ENCODE results near the gene C4orf51. TPM values are rescaled to one million over a fixed set of nuclear protein-coding genes. Genes with fewer than 3 reads are reported as not detected.
A peak's percentile ranks its signal among the peaks of the same experiment; 100 is the strongest.
"Not testable (repeated sequence)": the region's sequence is repeated elsewhere in the genome, so short reads cannot be mapped to it uniquely, and the experiment has no call there.

C4orf51 gene
- not detected for polyA plus RNA-seq (ENCODE audit: low read depth in 6 of 6)

DNA sequence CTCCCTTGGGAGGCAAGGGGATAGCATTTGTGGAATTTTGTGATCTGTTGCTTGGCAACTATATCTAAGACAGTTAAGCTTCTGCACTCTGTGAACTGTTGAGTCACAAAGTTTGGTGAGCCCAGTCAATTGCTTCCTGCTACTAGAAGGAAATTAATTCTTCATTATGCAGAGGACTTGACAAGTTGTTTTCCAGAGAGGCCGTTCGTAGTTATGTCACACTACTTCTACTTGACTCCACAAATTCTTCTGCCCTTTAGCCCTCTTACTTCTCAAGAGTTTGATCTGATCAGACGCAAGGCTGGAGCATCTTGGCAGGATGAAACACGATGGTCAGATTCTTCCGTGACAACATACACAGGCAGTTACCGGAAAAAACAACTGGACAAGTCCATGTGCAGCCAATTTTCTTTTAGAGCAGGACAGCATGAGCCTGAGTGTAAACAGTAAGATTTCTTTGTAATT, at the start of gene C4orf51:
Gene C4orf51, plus strand, starts transcription at position 156 of the 465 bp plus-strand sequence. Its CDS starts 58 bp downstream, at position 214.
- H3K4me1 Mint-ChIP-seq: no peaks in the 10 kb centered on the region
- H3K36me3 Mint-ChIP-seq: no peaks in the 10 kb centered on the region
- no peak within 1 kb of the TSS for H3K4me3 Mint-ChIP-seq
- peaks cover 19 to 24% (median 20%) of the 10 kb centered on the region in 3 donors for H3K27me3 Mint-ChIP-seq
- DNase-seq: no peak
- H3K9me3 Mint-ChIP-seq: peaks cover 8 to 18% (median 10%) of the 10 kb centered on the region in 7 donors
- no peak within 1 kb of the TSS for H3K27ac Mint-ChIP-seq
- ATAC-seq (ENCODE audit: low read depth in 2 of 2): no peak

DNA sequence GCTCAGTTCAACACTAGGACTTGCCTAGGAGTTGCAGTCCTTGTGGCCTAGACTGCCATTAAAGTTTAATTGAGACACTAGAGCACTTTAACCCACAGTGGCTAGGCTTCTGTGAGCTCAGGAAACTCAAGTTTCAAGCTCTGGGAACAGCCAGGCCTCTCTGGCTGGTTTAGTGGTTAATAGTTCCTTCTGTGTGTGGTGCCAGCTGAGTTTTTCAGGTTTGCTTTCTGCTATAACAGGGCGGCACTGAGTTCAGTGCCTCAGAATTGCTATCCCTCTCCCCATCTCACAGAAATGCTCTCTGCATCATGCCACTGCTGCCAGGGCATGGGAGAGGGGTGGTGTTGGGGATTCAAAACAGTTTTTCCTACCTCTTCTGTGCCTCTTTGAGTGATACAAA, 44.8 kb upstream of the C4orf51 start:
- Mint-ChIP-seq H3K27ac (no peak overlapping the region), H3K4me3 (no peak overlapping the region), H3K4me1 (peaks cover 2 to 14% (median 9%) of the 10 kb centered on the region in 3 donors), H3K36me3 (peaks cover 0 to 12% of the 10 kb centered on the region in 2 donors), H3K27me3 (no peaks in the 10 kb centered on the region), H3K9me3 (no peaks in the 10 kb centered on the region)
- DNase-seq (no peak), ATAC-seq (ENCODE audit: low read depth in 2 of 2) (no peak)

DNA sequence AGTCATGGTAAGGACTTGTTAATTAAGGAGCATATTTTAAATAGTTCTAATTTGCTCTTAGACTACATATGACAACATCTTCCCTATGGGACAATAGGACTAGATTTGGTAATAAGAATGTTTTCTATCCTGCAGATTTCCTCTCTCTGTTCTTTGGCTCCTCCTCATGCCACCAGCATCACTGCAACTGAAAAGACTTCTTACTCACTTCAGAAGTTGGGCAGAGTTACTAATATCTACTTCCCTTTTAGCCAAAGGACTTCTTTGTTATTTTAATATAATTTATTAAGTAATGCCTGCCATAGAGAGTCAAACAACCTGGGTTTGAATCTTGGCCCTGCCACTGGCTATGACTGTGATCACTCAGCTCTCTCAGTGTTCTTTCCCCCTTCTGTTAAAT, 44.3 kb upstream of the C4orf51 start:
- Mint-ChIP-seq H3K4me1 (peaks cover 2 to 14% (median 9%) of the 10 kb centered on the region in 3 donors), H3K36me3 (peaks cover 0 to 11% of the 10 kb centered on the region in 2 donors), H3K4me3 (no peak overlapping the region), H3K9me3 (no peaks in the 10 kb centered on the region), H3K27me3 (no peaks in the 10 kb centered on the region), H3K27ac (no peak overlapping the region)
- no peak for DNase-seq
- no peak for ATAC-seq (ENCODE audit: low read depth in 2 of 2)

DNA sequence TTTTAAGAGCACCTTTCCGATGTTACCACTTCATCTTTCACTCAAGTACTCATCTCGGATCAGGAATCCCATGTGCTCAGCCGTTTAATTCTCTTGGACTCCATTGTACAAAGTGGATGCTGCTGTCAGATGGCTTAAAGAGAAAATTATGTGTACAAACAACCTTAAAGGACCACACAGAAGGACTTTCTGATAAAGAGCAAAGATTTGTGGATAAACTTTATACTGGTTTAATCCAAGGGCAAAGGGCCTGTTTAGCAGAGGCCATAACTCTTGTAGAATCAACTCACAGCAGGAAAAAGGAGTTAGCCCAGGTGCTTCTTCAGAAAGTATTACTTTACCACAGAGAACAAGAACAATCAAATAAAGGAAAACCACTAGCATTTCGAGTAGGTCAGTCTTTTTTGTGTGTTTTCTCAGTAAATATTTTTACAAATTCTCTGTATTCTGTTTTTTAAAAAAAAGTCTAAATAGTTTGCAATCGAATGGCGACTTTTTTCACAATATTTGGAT, 40.7 kb upstream of the C4orf51 start:
- Mint-ChIP-seq H3K4me1 (no peaks in the 10 kb centered on the region), H3K27ac (no peak overlapping the region), H3K36me3 (peaks cover 8% of the 10 kb centered on the region in 2 donors), H3K27me3 (no peaks in the 10 kb centered on the region), H3K9me3 (no peaks in the 10 kb centered on the region), H3K4me3 (no peak overlapping the region)
- DNase-seq (no peak), ATAC-seq (ENCODE audit: low read depth in 2 of 2) (no peak)

DNA sequence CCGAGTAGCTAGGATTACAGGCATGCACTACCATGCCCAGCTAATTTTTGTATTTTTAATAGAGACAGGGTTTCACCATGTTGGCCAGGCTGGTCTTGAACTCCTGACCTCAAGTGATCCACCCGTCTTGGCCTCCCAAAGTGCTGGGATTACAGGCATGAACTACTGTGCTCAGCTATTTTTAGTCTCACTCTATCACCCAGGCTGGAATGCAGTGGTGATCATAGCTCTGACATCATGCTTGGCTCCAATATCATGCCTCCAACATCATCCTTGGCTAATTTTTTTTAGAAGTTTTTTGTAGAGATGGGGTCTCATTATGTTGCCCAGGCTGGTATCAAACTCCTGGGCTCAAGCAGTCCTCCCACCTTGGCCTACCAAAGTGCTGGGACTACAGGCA, 39.7 kb upstream of the C4orf51 start:
- DNase-seq; H3K4me3 Mint-ChIP-seq; H3K27me3 Mint-ChIP-seq; H3K36me3 Mint-ChIP-seq; H3K4me1 Mint-ChIP-seq; ATAC-seq (ENCODE audit: low read depth in 2 of 2); H3K9me3 Mint-ChIP-seq: not testable (repeated sequence)
- peak overlapping the region in 2 of 6 donors; percentile 12 to 63 for H3K27ac Mint-ChIP-seq

DNA sequence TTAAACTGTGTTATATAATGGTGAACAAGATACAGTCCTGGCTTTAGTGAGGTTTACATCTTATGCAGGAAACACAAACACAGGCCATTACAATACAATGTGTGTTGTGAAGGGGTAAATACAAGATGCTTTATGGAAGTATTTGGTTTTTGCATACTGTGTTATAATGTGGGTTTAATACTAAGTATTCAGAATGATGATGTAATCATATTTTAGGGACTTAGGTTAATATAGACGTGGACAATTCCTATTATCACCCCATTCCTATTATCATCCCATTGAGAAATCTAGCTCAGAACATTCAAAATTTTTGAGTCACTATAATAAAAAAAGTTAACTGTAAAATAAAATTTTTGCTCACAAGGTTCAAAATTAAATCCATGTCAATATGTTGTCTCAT, 36.7 kb upstream of the C4orf51 start:
- ATAC-seq (ENCODE audit: low read depth in 2 of 2) (no peak), DNase-seq (no peak)
- Mint-ChIP-seq H3K9me3 (no peaks in the 10 kb centered on the region), H3K27ac (no peak overlapping the region), H3K4me3 (no peak overlapping the region), H3K4me1 (no peaks in the 10 kb centered on the region), H3K27me3 (no peaks in the 10 kb centered on the region), H3K36me3 (peaks cover 23 to 27% of the 10 kb centered on the region in 2 donors)

DNA sequence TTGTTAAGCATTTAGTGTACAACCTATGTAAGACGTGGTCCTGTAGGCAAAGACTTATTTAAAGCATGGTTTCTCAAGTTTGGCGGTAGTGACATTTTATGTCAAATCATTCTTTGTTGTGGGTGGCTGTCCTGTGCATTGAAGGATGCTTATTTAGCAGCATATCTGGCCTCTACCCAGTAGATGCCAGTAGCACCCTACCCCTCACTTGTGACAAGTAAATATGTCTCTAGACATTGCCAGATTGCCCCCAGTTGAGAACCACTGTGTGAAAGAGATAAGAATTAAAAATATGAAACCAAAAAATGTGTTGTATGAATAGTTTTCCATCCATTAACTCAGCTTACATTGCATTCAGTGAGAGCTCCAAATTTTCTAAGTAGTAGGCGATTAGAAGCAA, 35.2 kb upstream of the C4orf51 start:
- ATAC-seq (ENCODE audit: low read depth in 2 of 2): no peak
- Mint-ChIP-seq H3K27me3 (no peaks in the 10 kb centered on the region), H3K4me3 (no peak overlapping the region), H3K36me3 (peaks cover 19 to 23% of the 10 kb centered on the region in 2 donors), H3K9me3 (no peaks in the 10 kb centered on the region), H3K27ac (no peak overlapping the region), H3K4me1 (no peaks in the 10 kb centered on the region)
- DNase-seq: no peak

DNA sequence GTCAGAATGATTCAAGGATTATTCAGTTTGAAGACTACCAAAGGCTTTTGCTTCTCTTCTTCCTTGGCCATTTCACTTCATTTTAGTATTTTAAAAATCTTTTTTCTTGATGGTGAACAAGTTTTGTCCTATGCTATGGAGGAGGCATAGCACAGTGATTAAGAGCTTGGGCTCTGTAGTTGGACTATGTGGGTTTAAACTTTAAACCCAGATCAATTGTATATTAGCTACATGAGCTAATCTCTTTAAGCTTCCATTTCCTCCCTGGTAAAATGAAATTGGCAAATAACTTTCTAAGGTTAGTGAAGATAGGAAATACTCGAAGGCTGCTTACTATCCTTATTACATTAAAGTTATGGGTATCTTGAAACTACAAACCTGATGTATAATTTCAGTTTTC, 23.8 kb upstream of the C4orf51 start:
- H3K27me3 Mint-ChIP-seq: no peaks in the 10 kb centered on the region
- H3K4me1 Mint-ChIP-seq: no peaks in the 10 kb centered on the region
- ATAC-seq (ENCODE audit: low read depth in 2 of 2): no peak
- H3K4me3 Mint-ChIP-seq: no peak overlapping the region
- peaks cover 0 to 23% (median 6%) of the 10 kb centered on the region in 7 donors for H3K9me3 Mint-ChIP-seq
- no peak overlapping the region for H3K27ac Mint-ChIP-seq
- H3K36me3 Mint-ChIP-seq: peaks cover 53 to 60% of the 10 kb centered on the region in 2 donors
- DNase-seq: no peak

DNA sequence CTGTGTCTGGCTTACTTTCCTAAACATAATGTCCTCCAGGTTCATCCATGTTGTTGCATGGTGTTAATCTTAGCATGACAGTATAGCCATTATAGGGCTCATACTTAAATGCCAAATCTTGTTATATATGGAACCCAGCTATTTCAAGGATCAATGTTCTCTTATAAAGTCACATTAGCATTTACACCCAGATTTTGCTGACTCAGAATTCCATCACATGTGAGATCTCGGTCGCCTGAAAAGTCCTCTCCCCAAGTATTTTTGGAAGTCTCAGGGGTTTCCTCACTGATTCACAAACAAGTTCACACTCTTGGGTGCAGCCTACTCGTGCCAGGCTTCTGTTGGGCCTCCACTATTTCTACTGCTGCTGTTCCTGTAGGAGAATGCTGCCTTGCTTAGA, 19.9 kb upstream of the C4orf51 start:
- Mint-ChIP-seq H3K4me1 (no peaks in the 10 kb centered on the region), H3K36me3 (peaks cover 51 to 59% of the 10 kb centered on the region in 2 donors), H3K27me3 (no peaks in the 10 kb centered on the region), H3K4me3 (no peak overlapping the region), H3K9me3 (peaks cover 5 to 44% (median 9%) of the 10 kb centered on the region in 7 donors), H3K27ac (no peak overlapping the region)
- ATAC-seq (ENCODE audit: low read depth in 2 of 2) (no peak), DNase-seq (no peak)

DNA sequence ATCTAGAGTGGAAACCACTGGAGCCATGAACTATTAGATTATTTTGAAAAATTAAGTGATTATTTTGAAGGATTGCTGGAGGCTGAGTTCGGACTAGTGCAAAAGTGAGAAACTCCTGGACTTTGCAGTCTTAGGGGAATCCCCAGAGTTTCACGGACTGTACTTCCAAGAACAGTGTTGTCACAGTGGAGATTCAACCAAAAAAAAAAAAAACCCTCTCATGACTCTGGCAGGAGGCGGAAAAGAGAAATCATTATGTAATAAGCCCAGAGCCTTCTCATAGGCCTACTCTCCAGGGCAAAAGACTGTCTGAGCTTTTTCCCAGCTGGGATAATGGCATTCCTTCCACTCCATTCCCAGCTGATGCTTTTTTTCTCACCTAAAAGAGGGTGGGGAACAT, 16.8 kb upstream of the C4orf51 start:
- Mint-ChIP-seq H3K27ac (no peak overlapping the region), H3K27me3 (no peaks in the 10 kb centered on the region), H3K9me3 (peaks cover 4 to 43% (median 10%) of the 10 kb centered on the region in 7 donors), H3K36me3 (peaks cover 22 to 39% of the 10 kb centered on the region in 2 donors), H3K4me1 (no peaks in the 10 kb centered on the region), H3K4me3 (no peak overlapping the region)
- ATAC-seq (ENCODE audit: low read depth in 2 of 2) (no peak), DNase-seq (no peak)

DNA sequence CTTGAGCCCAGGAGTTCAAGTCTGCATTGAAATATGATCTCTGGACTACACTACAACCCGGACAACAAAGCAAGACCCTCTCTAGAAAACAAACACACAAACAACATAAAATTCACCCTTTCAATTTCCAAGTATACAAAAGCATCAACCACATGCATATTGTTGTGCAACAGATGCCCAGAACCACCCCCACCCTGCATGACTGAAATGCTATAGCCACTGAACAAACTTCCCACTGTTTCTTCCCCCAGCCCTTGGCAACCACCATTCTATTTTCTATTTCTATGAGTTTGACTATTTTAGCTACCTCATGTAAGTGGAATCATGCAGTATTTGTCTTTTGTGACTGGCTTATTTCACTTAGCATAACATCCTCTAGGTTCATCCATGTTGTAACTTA, 14.2 kb upstream of the C4orf51 start:
- H3K27me3 Mint-ChIP-seq: no peaks in the 10 kb centered on the region
- H3K36me3 Mint-ChIP-seq: peaks cover 1 to 19% of the 10 kb centered on the region in 2 donors
- peaks cover 1 to 40% (median 10%) of the 10 kb centered on the region in 7 donors for H3K9me3 Mint-ChIP-seq
- DNase-seq (no peak), ATAC-seq (ENCODE audit: low read depth in 2 of 2) (no peak)
- H3K4me1 Mint-ChIP-seq: no peaks in the 10 kb centered on the region
- H3K27ac Mint-ChIP-seq: no peak overlapping the region
- H3K4me3 Mint-ChIP-seq: no peak overlapping the region

DNA sequence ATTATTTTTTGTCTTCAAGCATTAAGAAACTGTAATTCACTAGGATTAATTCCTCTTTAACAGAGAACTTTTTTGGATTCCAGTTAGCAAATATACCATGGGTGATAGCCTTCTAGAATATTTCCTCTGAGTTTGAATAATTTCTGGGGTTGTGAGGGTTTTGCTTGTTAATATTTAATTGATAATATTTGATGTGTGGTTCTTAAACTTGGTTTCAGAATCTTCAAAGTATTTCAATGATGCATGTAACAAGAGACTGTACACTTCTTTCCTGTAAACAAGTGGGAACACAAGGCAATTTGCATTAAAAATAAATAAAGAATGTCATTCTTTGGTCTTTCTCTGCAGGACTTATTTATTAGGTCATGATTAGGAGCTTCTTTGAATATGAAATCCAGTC, 9.5 kb upstream of the C4orf51 start:
- Mint-ChIP-seq H3K36me3 (no peaks in the 10 kb centered on the region), H3K9me3 (peaks cover 0 to 12% (median 5%) of the 10 kb centered on the region in 7 donors), H3K4me3 (no peak overlapping the region), H3K27me3 (no peaks in the 10 kb centered on the region), H3K27ac (no peak overlapping the region), H3K4me1 (no peaks in the 10 kb centered on the region)
- ATAC-seq (ENCODE audit: low read depth in 2 of 2) (no peak), DNase-seq (no peak)

DNA sequence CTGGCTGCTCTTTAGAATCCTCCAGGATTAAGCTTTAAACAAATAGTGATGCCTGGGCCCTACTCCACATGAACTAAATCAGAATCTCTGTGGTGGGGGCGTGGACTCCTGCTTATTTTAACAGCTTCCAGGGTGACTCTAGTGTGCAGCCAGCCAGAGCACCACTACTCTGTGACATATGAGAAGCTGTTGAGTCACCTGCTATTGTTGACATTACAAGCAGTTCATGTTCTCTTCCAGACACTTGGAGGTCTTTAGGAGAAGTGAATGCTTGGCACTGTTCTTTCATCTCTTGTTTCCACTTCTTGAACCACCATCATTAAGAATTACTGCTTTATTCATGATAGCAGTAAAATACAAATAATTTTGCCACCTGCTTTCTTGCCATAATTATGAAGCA, 426 bp upstream of the C4orf51 start:
- H3K27ac Mint-ChIP-seq: no peak overlapping the region
- peaks cover 8 to 18% (median 10%) of the 10 kb centered on the region in 7 donors for H3K9me3 Mint-ChIP-seq
- H3K4me1 Mint-ChIP-seq: no peaks in the 10 kb centered on the region
- ATAC-seq (ENCODE audit: low read depth in 2 of 2): no peak
- H3K27me3 Mint-ChIP-seq: peaks cover 15 to 21% (median 17%) of the 10 kb centered on the region in 3 donors
- DNase-seq: no peak
- no peak overlapping the region for H3K4me3 Mint-ChIP-seq
- H3K36me3 Mint-ChIP-seq: no peaks in the 10 kb centered on the region

DNA sequence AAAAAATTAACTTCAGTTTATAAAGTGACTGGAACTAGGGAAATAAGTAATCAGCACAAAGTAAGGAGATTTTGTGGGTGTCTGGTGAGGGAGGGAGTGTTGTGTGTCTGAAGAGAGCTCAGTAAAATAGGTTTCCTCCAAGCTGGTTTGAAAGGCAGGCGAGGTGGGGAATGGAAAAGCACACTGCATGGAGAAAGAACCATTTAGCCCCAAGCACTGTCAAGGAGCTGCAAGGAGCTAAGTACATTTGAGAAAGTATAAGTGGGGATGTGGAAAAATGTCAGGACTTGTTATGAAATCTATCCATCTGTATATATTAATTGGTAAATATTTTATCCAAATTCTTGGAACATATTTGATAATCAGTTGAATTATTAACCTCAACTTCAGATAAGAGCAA, 956 bp downstream of the C4orf51 start:
- Mint-ChIP-seq H3K27me3 (peaks cover 21 to 29% (median 24%) of the 10 kb centered on the region in 3 donors), H3K9me3 (peaks cover 8 to 23% (median 14%) of the 10 kb centered on the region in 7 donors), H3K4me3 (no peak overlapping the region), H3K36me3 (no peaks in the 10 kb centered on the region), H3K4me1 (no peaks in the 10 kb centered on the region), H3K27ac (no peak overlapping the region)
- DNase-seq (no peak), ATAC-seq (ENCODE audit: low read depth in 2 of 2) (no peak)

DNA sequence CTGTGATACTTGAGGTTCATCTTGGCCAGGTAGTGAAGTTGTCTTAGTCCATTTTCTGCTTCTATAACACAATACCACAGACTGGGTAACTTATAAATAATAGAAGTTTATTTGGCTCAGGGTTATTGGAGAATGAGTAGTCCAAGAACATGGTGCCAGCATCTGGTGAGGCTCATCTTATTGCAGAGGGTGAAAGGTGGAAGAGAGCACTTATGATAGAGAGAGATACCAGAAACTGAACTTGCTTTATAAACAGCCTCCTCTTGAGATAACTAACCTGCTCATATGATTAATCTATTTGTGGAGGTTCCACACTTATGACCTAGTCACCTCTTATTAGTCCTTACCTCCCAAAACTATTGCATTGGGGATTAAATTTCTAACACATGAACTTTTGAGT, 1.6 kb downstream of the C4orf51 start:
- ATAC-seq (ENCODE audit: low read depth in 2 of 2) (no peak), DNase-seq (no peak)
- no peak overlapping the region for H3K4me3 Mint-ChIP-seq
- peaks cover 8 to 24% (median 12%) of the 10 kb centered on the region in 7 donors for H3K9me3 Mint-ChIP-seq
- H3K27me3 Mint-ChIP-seq: peaks cover 23 to 29% (median 24%) of the 10 kb centered on the region in 3 donors
- no peaks in the 10 kb centered on the region for H3K4me1 Mint-ChIP-seq
- H3K36me3 Mint-ChIP-seq: no peaks in the 10 kb centered on the region
- H3K27ac Mint-ChIP-seq: no peak overlapping the region
